Astrocyte (in vitro differentiated cells and primary cell): ENCODE measurements around the gene VAMP1. TPM values are rescaled to one million over a fixed set of nuclear protein-coding genes. Genes with fewer than 3 reads are reported as not detected.

ENCODE experiments used
- DNase-seq: peaks from one replicate; pipeline ENCODE4 v3.0.0-alpha.2; 2010; ENCODE audit warnings: low read depth
- FAIRE-seq: peaks from 2 replicates; lab custom pipeline; 2011; peaks lifted over from hg19 to GRCh38; lab: Jason Lieb, UNC
- H2AFZ ChIP-seq: 2 replicates; pipeline ENCODE4 v1.6.0; 2012; ENCODE audit warnings: low read depth, low read length, inconsistent platforms
- H3K27ac ChIP-seq: 2 replicates; pipeline ENCODE4 v1.5.1; 2011; ENCODE audit warnings: low read depth, low read length, inconsistent platforms
- H3K27me3 ChIP-seq: 2 replicates; pipeline ENCODE4 v1.6.0; 2011; ENCODE audit warnings: low read length, inconsistent platforms; ENCODE audit not compliant: insufficient read depth
- H3K36me3 ChIP-seq: 2 replicates; pipeline ENCODE4 v1.5.1; 2011; ENCODE audit warnings: low read length, inconsistent platforms; ENCODE audit not compliant: insufficient read depth
- H3K4me1 ChIP-seq: 2 replicates; pipeline ENCODE4 v1.5.1; 2011; ENCODE audit warnings: low read length, inconsistent platforms; ENCODE audit not compliant: insufficient read depth
- H3K4me2 ChIP-seq: 2 replicates; pipeline ENCODE4 v1.6.0; 2012; ENCODE audit warnings: low read length, inconsistent platforms
- H3K4me3 ChIP-seq: 2 replicates; pipeline ENCODE4 v1.5.1; 2011; ENCODE audit warnings: low read depth, mild to moderate bottlenecking, low read length, inconsistent platforms; ENCODE audit not compliant: insufficient read depth
- H3K79me2 ChIP-seq: 2 replicates; pipeline ENCODE4 v1.6.0; 2012; ENCODE audit warnings: mild to moderate bottlenecking, low read length, inconsistent platforms; ENCODE audit not compliant: insufficient read depth
- H3K9ac ChIP-seq: 2 replicates; pipeline ENCODE4 v1.6.0; 2012; ENCODE audit warnings: mild to moderate bottlenecking, low read length, inconsistent platforms
- H3K9me3 ChIP-seq: 2 replicates; pipeline ENCODE4 v1.5.1; 2012; ENCODE audit warnings: low read depth, mild to moderate bottlenecking, low read length, inconsistent platforms; ENCODE audit not compliant: insufficient read depth
- H4K20me1 ChIP-seq: 2 replicates; pipeline ENCODE4 v1.6.0; 2012; ENCODE audit warnings: low read length, inconsistent platforms; ENCODE audit not compliant: insufficient read depth
- H3K27ac Mint-ChIP-seq: one replicate; pipeline ENCODE4 v1.8.0; 2021; ENCODE audit warnings: mild to moderate bottlenecking, mixed read lengths; ENCODE audit not compliant: unreplicated experiment
- H3K27me3 Mint-ChIP-seq: one replicate; pipeline ENCODE4 v1.8.0; 2021; ENCODE audit warnings: low read depth, mixed read lengths; ENCODE audit not compliant: unreplicated experiment
- H3K36me3 Mint-ChIP-seq: one replicate; pipeline ENCODE4 v1.8.0; 2021; ENCODE audit warnings: low read depth, mixed read lengths; ENCODE audit not compliant: unreplicated experiment
- H3K4me1 Mint-ChIP-seq: one replicate; pipeline ENCODE4 v1.8.0; 2021; ENCODE audit warnings: low read depth, mixed read lengths; ENCODE audit not compliant: unreplicated experiment
- H3K4me3 Mint-ChIP-seq: one replicate; pipeline ENCODE4 v1.8.0; 2021; ENCODE audit warnings: mild to moderate bottlenecking, moderate library complexity, mixed read lengths; ENCODE audit not compliant: unreplicated experiment
- H3K9me3 Mint-ChIP-seq: one replicate; pipeline ENCODE4 v1.8.0; 2021; ENCODE audit warnings: mild to moderate bottlenecking, mixed read lengths; ENCODE audit not compliant: unreplicated experiment
- CTCF ChIP-seq: IDR thresholded peaks from 2 replicates; pipeline ENCODE4 v1.5.1; 2011; ENCODE audit warnings: low read depth, mild to moderate bottlenecking, inconsistent platforms, low read length, moderate library complexity; ENCODE audit not compliant: insufficient read depth
- EZH2 ChIP-seq: IDR thresholded peaks from 2 replicates; pipeline ENCODE4 v1.6.1; 2012; ENCODE audit warnings: mild to moderate bottlenecking, low read length, inconsistent platforms; ENCODE audit not compliant: insufficient read depth
- total RNA-seq: library from RNA; stranded (reverse); gene quantifications from 2 replicates; pipeline ENCODE4 v1.2.1, GENCODE V29; 2021

VAMP1 gene
- total RNA-seq, 1 donor from 2014 or later: 23.1 TPM

DNA sequence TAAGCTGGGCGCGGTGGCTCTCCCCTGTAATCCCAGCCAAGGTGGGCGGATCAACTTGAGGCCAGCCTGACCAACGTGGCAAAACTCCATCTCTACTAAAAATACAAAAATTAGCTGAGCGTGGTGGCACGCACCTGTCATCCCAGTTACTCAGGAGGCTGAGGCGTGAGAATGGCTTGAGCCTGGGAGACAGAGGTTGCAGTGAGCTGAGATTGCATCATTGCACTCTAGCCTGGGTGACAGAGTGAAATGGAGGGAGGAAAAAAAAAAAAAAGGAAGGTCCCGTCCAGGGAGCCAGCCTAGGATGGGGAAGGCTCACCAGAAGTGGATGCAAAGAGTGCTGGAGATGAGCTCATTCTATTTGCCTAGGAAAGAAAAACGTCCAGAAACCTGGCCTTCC lies 27.6 kb downstream of the VAMP1 start:
- Mint-ChIP-seq H3K27me3 (peaks cover 30% of the 10 kb centered on the region), H3K4me3 (no peak overlapping the region), H3K36me3 (no peaks in the 10 kb centered on the region), H3K27ac (no peak overlapping the region), H3K4me1 (no peaks in the 10 kb centered on the region), H3K9me3 (peaks cover 1% of the 10 kb centered on the region)
- no peak for TF ChIP-seq EZH2
- no peak overlapping the region for H2AFZ ChIP-seq
- H3K79me2 ChIP-seq: no peaks in the 10 kb centered on the region
- DNase-seq (no peak), FAIRE-seq (no peak)
- H3K27me3 ChIP-seq: no peaks in the 10 kb centered on the region
- H3K9me3 ChIP-seq: no peaks in the 10 kb centered on the region
- H3K4me3 ChIP-seq: no peak overlapping the region
- H4K20me1 ChIP-seq: no peaks in the 10 kb centered on the region
- H3K36me3 ChIP-seq: no peaks in the 10 kb centered on the region
- H3K9ac ChIP-seq: no peak overlapping the region
- no peak overlapping the region for H3K27ac ChIP-seq
- no peak overlapping the region for H3K4me2 ChIP-seq
- H3K4me1 ChIP-seq: no peaks in the 10 kb centered on the region

- H3K4me3 ChIP-seq: no peak overlapping the region
- H3K79me2 ChIP-seq: no peaks in the 10 kb centered on the region
- Mint-ChIP-seq H3K36me3 (peaks cover 5% of the 10 kb centered on the region), H3K27ac (no peak overlapping the region), H3K9me3 (no peaks in the 10 kb centered on the region), H3K27me3 (peaks cover 27% of the 10 kb centered on the region), H3K4me1 (no peaks in the 10 kb centered on the region), H3K4me3 (no peak overlapping the region)
- H3K27me3 ChIP-seq: no peaks in the 10 kb centered on the region
- no peaks in the 10 kb centered on the region for H3K36me3 ChIP-seq
- no peak for FAIRE-seq
- no peaks in the 10 kb centered on the region for H3K4me1 ChIP-seq
- H4K20me1 ChIP-seq: no peaks in the 10 kb centered on the region
- no peak overlapping the region for H3K27ac ChIP-seq
- TF ChIP-seq CTCF (no peak), EZH2 (no peak)
- H3K4me2 ChIP-seq: no peak overlapping the region
- H3K9ac ChIP-seq: no peak overlapping the region
- no peaks in the 10 kb centered on the region for H3K9me3 ChIP-seq
- no peak for DNase-seq
- H2AFZ ChIP-seq: no peak overlapping the region
These were observed 30.1 kb downstream of the VAMP1 start for GRCh38 chr12:6440391-6440790.

GRCh38 chr12:6438345-6438744 lies 32.1 kb downstream of the VAMP1 start:
- no peak overlapping the region for H3K27ac ChIP-seq
- H3K9me3 Mint-ChIP-seq: no peaks in the 10 kb centered on the region
- FAIRE-seq (no peak), DNase-seq (no peak)
- H3K4me3 Mint-ChIP-seq: no peak overlapping the region
- H3K27me3 ChIP-seq: no peaks in the 10 kb centered on the region
- peaks cover 13% of the 10 kb centered on the region for H3K27me3 Mint-ChIP-seq
- no peak overlapping the region for H2AFZ ChIP-seq
- H3K9ac ChIP-seq: no peak overlapping the region
- H3K79me2 ChIP-seq: no peaks in the 10 kb centered on the region
- no peaks in the 10 kb centered on the region for H3K9me3 ChIP-seq
- no peak overlapping the region for H3K4me3 ChIP-seq
- TF ChIP-seq EZH2: no peak
- no peak for TF ChIP-seq CTCF
- no peaks in the 10 kb centered on the region for H4K20me1 ChIP-seq
- H3K27ac Mint-ChIP-seq: no peak overlapping the region
- no peak overlapping the region for H3K4me2 ChIP-seq
- H3K36me3 ChIP-seq: no peaks in the 10 kb centered on the region
- H3K36me3 Mint-ChIP-seq: peaks cover 5% of the 10 kb centered on the region
- no peaks in the 10 kb centered on the region for H3K4me1 ChIP-seq
- no peaks in the 10 kb centered on the region for H3K4me1 Mint-ChIP-seq
